Hematopoietic multipotent progenitor cell treated with erythropoietin and hydrocortisone succinate and interleukin-3 and kit ligand, for 15 days (in vitro differentiated cells): ENCODE data around the gene PBXIP1.

Experiments
- DNase-seq: peaks from one replicate; pipeline ENCODE4 v3.0.0-alpha.2; 2015; ENCODE audit warnings: low spot score

The PBXIP1 gene

GRCh38 chr1:154972517-154973343 lies 16.8 kb upstream of the PBXIP1 start:
- DNase-seq = no peak

GRCh38 chr1:154972213-154972516 lies 16.3 kb upstream of the PBXIP1 start:
- no peak for DNase-seq

GRCh38 chr1:154971341-154971998 lies 15.6 kb upstream of the PBXIP1 start:
- no peak for DNase-seq

- peak; percentile 86 for DNase-seq
Observed at GRCh38 chr1:154970631-154971340, 14.9 kb upstream of the PBXIP1 start, which contains the start of gene SHC1. Gene SHC1, minus strand, starts transcription at chr1:154970747. Its CDS starts 221 bp downstream, at chr1:154970526.

- DNase-seq = no peak
Observed at GRCh38 chr1:154969860-154970452, 14.1 kb upstream of the PBXIP1 start.

GRCh38 chr1:154969246-154969645 lies 13.3 kb upstream of the PBXIP1 start:
- no peak for DNase-seq

GRCh38 chr1:154968731-154969130 lies 12.8 kb upstream of the PBXIP1 start:
- DNase-seq = no peak

- DNase-seq = no peak
Observed at GRCh38 chr1:154967331-154967950, 11.5 kb upstream of the PBXIP1 start.

- no peak for DNase-seq
Observed at GRCh38 chr1:154966111-154966510, 10.2 kb upstream of the PBXIP1 start.

- DNase-seq = no peak
Observed at GRCh38 chr1:154964359-154964758, 8.5 kb upstream of the PBXIP1 start.

- DNase-seq = no peak
Observed at GRCh38 chr1:154963643-154964042, 7.7 kb upstream of the PBXIP1 start.

- no peak for DNase-seq
Observed at GRCh38 chr1:154962795-154963330, 7.0 kb upstream of the PBXIP1 start.

GRCh38 chr1:154962156-154962749 lies 6.4 kb upstream of the PBXIP1 start:
- DNase-seq = peak; percentile 35

- DNase-seq = peak; percentile 78
Observed at GRCh38 chr1:154961207-154962155, 5.6 kb upstream of the PBXIP1 start, which contains the start of gene PYGO2. Gene PYGO2, minus strand, starts transcription at chr1:154961782. Its CDS starts 206 bp downstream, at chr1:154961576.

GRCh38 chr1:154960446-154961136 lies 4.7 kb upstream of the PBXIP1 start:
- no peak for DNase-seq

GRCh38 chr1:154959426-154959780 lies 3.5 kb upstream of the PBXIP1 start:
- DNase-seq = no peak

- DNase-seq = no peak
Observed at GRCh38 chr1:154958681-154959425, 3.0 kb upstream of the PBXIP1 start.

GRCh38 chr1:154958036-154958435 lies 2.1 kb upstream of the PBXIP1 start:
- no peak for DNase-seq
